HK-2 (cell line): ENCODE measurements around the gene SNAP25.

ENCODE experiments used
- DNase-seq: peaks from one replicate; pipeline ENCODE4 v3.0.0-alpha.2; 2018; ENCODE audit not compliant: unreplicated experiment

Gene SNAP25

GRCh38 chr20:10216146-10216791 is 2.4 kb upstream of the SNAP25 start:
- peak; percentile 11 for DNase-seq

DNA sequence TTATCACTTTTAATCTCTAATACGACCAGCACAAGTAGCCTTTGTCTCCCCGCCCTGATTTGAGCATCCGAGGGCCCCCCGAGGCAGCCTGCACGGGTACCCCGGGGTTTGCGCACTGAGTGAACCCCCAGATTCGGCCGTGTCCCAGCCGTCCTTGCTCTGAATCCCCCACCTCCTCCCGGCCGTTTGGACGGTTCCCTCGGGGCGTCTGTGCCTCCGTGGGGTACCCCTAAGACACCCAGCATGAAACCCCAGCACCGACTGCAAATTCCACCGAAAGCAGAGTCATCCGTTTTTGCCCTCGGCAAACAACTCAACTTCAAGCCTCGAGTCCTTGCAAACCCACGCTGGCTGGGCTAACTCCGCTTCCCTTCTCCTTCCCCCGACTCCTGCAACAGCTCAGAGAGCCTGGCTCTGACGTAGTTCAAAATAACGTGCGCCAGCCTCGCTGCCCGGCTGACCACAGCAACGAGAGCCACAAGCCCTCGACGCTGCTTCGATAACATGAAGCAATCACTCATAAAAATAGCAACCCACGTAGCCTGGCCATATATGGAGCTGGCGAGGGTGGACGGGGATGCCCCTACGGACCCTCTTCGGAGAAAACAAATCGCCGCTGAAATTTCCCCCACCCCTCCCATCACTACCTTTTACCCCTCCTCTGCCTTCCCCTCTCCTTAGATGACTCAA is 764 bp upstream of the SNAP25 start:
- peak; percentile 88 for DNase-seq

DNA sequence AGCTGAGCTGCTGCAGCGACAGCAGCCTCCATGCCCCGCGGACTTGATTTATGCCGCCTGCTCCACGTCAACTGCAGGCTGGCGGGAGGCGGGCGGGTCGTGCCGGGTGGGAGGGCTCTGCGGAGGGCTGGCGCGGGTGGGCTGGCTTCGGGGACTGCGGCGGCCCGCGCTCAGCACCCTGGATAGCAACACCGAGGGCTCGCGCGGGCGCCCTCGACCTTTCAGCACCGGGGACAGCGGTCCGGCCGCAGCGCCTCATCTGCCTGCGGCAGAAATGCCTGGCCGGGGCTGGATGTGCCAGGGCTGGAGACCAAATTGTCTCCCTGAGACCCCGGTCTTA is 792 bp downstream of the SNAP25 start:
- peak; percentile 89 for DNase-seq

GRCh38 chr20:10219993-10220750 is 1.5 kb downstream of the SNAP25 start:
- DNase-seq, result no peak

DNA sequence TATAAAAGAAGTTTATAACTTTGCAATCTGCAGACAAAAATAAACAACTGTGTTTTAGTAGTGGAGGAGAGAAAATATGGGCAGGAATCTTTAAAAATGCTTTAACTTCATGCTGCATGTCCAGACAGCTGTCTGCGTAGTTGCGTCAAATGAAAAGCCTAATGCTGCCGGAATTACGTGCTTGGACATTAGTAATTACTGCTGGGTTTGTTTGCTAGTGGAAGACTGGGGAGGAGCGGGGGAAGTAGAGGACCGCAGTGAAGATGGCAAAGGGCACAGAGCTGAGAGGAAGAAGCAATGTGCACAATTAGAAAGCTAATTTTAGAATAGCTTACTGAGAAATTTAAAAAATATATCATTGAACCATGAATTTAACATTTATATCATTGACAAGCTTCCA is 2.4 kb downstream of the SNAP25 start:
- no peak for DNase-seq

DNA sequence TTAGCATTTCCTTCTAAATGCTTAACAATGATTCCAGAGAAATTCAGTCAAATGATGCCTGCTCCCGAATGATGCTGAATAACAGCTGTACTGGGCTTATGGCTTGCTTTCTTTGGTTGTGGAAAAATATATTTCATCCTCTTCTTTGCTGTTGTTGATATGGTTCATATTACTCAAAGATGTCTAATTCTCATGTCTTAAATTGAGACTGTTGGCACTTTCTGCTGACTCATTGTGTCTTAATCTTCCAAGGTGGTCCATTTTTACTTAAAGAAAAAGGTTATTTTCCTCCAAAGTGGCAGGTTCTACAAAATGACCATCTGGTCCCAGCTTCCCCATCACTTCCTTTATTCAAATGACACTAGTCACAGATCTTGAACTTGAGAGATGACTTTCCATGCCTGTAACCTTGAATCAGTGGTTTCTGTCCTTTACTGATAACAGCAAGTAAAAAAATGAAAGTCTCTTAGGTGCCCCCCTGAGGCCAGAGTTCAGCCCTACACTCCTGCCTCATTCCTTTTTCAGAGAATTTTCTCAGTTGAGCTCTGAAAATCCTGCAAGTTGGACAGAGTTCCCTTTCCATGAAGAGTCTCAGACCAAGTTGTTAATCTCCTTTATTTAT is 6.9 kb downstream of the SNAP25 start:
- no peak for DNase-seq

DNA sequence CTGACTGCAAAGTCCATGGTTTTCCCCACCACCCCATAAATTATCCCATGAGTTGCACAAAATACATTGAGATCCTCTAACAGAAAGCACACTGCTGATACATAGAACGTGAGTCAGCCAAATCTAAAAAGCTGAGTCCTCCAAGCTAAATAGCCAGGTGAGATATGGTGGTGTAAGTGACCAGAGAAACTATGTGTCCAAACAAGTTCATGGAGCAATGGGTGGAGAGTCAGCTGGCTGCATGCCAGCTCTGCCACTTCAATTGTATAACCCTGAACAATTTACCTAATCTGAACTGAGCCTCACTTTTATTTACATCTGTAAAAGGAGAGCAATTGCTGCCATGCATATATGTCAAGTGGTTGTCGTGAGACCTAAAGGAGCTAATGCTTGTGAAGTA is 9.7 kb downstream of the SNAP25 start:
- DNase-seq, result no peak

GRCh38 chr20:10231290-10231689 is 12.7 kb downstream of the SNAP25 start:
- no peak for DNase-seq

DNA sequence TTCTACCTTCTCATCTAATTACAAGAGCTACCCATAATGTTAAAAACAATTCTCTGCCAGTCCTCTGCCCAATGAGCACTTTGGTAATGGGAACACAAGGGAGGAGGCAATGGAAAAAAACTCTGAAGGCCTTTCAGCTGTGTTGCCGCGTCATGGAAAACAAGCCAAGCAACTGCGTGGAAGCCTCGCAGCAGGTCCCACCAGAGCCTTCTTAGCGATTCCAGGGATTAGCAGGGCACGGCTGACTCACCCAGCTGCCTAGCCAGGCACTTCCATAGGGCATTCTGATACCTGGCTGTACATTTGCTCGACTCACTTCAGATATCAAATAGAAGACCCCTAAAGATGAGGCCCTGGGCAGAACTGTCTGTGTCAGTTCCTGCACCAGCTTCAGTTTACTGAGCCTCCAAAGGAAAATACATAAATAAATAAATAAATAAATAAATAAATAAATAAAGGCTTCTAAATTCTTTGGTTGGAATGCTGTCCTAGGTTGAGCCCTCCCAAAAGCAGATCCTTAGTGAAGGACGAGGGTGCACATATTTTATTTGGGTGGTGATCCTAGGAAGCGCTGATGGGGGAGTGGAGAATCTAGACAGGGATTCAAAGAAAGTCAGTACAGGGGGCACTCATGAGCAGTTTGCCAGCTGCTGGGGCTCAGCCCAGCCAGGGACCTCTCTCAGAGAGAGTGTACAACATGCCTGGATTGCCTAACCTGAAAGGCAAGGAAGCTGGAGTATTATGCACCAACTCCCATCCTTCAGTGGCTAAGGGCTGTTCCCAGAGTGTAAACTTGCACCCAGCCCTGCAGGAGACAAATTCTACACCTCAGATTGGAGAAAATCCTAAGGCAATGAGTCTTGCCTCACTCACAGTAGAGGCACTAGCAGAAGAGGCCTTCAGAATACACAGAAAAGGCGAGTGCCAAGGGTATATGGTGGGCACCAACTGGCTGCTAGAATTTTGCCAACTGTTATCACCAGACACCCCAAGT is 18.2 kb downstream of the SNAP25 start:
- DNase-seq, result no peak

GRCh38 chr20:10239954-10240353 is 21.3 kb downstream of the SNAP25 start:
- DNase-seq, result peak; percentile 67

GRCh38 chr20:10240655-10241054 is 22.0 kb downstream of the SNAP25 start:
- no peak for DNase-seq

DNA sequence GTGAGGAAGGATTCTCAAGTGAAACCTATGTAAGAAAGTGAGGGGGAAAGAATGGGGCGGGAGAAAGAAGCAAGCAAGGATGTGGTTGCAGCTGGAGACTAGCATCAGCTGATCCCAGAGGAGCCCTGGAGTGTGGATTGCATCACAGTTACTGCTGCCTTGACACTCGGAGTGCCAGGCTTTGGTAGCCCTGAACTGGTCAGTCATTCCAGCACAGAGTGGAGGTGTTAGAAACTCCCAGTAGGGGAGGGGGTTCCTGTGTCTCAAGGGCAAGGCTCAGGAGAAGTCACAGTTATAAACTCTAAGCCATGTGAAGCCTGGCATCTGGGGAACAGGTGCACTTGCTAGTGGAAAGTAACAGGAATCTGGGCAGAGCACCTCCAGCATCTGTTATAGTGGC is 23.5 kb downstream of the SNAP25 start:
- DNase-seq, result no peak

DNA sequence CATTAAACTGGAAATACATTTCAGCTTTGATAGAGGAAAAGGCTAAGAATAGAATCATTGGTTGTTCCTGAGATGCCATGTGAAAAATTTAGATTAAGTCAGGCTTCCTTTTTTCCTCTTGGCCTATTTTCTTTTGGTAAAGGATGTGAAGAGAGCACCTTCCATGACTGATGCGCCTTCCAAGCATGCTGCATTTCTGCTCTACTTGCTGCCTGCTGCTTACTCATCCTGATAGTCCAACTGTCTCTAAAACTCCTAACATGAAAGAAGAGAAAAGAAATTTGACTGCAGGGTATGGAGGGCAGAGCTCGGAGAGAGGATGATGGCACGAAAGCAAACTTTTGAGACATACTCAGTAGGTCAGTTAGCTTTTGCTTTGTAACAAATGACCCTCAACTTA is 28.8 kb downstream of the SNAP25 start:
- no peak for DNase-seq

DNA sequence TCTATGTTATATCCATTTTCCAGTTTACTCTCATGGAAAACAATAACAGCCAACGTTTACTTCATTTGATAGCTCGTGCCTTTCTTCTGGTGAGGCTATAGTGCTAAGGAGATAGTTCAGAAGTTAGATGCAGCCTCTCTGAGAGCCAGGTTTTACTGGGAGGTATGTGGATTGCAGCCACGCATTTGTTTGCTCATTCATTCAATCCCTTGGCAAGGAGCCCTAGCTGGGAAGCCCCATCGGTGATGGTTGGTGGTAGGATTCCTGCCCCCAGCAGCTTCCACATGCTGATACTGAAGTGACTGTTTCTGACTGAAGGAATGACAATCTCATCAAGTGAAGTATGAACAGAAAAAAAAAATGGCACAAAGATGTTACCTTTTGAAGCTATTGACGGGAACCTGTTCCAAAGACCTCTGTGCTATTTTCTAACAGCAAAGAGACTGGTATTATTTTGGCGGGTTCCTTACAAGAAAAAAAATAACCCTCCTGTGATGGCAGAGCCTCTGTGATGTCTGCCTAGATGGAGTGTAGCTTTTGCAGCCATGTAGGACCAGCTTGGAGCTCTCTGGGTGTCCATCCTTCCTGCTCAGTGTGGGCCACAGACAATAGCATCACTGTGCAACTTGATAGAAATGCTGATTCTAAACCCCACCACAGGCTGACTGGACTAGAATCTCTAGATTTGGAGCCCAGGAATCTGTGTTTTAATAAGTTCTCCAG is 30.6 kb downstream of the SNAP25 start:
- DNase-seq, result no peak

- DNase-seq, result no peak
These were observed 31.2 kb downstream of the SNAP25 start for GRCh38 chr20:10249822-10250221.

- DNase-seq, result no peak
These were observed 32.3 kb downstream of the SNAP25 start for GRCh38 chr20:10250902-10251301.

- DNase-seq, result no peak
These were observed 35.1 kb downstream of the SNAP25 start for GRCh38 chr20:10253780-10254179.

- DNase-seq, result no peak
These were observed 37.2 kb downstream of the SNAP25 start for GRCh38 chr20:10255846-10256245.

GRCh38 chr20:10259166-10259565 is 40.5 kb downstream of the SNAP25 start:
- no peak for DNase-seq

DNA sequence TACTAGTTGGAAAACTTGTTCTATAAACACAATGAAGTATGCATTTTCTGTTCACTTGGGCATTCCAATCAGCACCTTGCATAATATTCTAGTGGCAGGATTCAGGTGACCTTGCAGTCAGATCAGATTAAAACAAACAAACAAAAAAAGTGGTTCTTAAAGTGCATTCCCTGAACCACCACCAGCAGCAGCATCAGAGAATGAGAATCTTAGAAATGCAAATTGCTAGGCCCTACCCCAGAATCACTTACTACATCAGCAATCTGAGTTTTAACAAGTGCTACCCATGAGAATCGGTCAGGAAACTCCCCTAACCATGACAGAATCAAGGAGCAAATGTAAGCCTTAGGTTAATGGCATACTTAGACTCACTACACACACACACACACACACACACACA is 41.7 kb downstream of the SNAP25 start:
- DNase-seq, result no peak

GRCh38 chr20:10261702-10262101 is 43.1 kb downstream of the SNAP25 start:
- no peak for DNase-seq
